Measurements from ENCODE around the gene ADGRD1.

Gene ADGRD1

GRCh38 chr12:131102991-131103668, 149.4 kb downstream of the ADGRD1 start:
- no peak for DNase-seq (ENCODE audit: low read depth in 2 of 2)

GRCh38 chr12:131103669-131104462, 150.2 kb downstream of the ADGRD1 start:
- DNase-seq (ENCODE audit: low read depth in 2 of 2): no peak

- peak; percentile 65 to 87 for DNase-seq (ENCODE audit: low read depth in 2 of 2)
These were observed 151.0 kb downstream of the ADGRD1 start for GRCh38 chr12:131104463-131105350.

GRCh38 chr12:131105351-131105735, 151.6 kb downstream of the ADGRD1 start:
- no peak for DNase-seq (ENCODE audit: low read depth in 2 of 2)

GRCh38 chr12:131105736-131106348, 152.1 kb downstream of the ADGRD1 start:
- DNase-seq (ENCODE audit: low read depth in 2 of 2): peak; percentile 31 to 50

GRCh38 chr12:131106349-131106941, 152.7 kb downstream of the ADGRD1 start:
- no peak for DNase-seq (ENCODE audit: low read depth in 2 of 2)

GRCh38 chr12:131108177-131108955, 154.7 kb downstream of the ADGRD1 start:
- DNase-seq (ENCODE audit: low read depth in 2 of 2): no peak

GRCh38 chr12:131111446-131111845, 157.7 kb downstream of the ADGRD1 start:
- DNase-seq (ENCODE audit: low read depth in 2 of 2): no peak

- DNase-seq (ENCODE audit: low read depth in 2 of 2): no peak
These were observed 158.3 kb downstream of the ADGRD1 start for GRCh38 chr12:131112021-131112420.

GRCh38 chr12:131112700-131113290, 159.1 kb downstream of the ADGRD1 start:
- DNase-seq (ENCODE audit: low read depth in 2 of 2): no peak

GRCh38 chr12:131113568-131114270, 160.0 kb downstream of the ADGRD1 start:
- DNase-seq (ENCODE audit: low read depth in 2 of 2): no peak

- DNase-seq (ENCODE audit: low read depth in 2 of 2): no peak
These were observed 160.6 kb downstream of the ADGRD1 start for GRCh38 chr12:131114271-131114670.

GRCh38 chr12:131114942-131115584, 161.4 kb downstream of the ADGRD1 start:
- DNase-seq (ENCODE audit: low read depth in 2 of 2): no peak

- DNase-seq (ENCODE audit: low read depth in 2 of 2): no peak
These were observed 162.2 kb downstream of the ADGRD1 start for GRCh38 chr12:131115766-131116467.

- no peak for DNase-seq (ENCODE audit: low read depth in 2 of 2)
These were observed 162.9 kb downstream of the ADGRD1 start for GRCh38 chr12:131116468-131117117.

GRCh38 chr12:131117438-131118245, 163.9 kb downstream of the ADGRD1 start:
- no peak for DNase-seq (ENCODE audit: low read depth in 2 of 2)

- DNase-seq (ENCODE audit: low read depth in 2 of 2): no peak
These were observed 164.7 kb downstream of the ADGRD1 start for GRCh38 chr12:131118371-131118770.

Data from stimulated activated CD4-positive, alpha-beta T cell treated with anti-CD3 and anti-CD28 coated beads, Interleukin-12 subunit alpha, Interleukin-12 subunit beta, amount 100 ng/mL, for 24 hours (primary cell).